ENCODE data around the gene LGALS4.

DNA sequence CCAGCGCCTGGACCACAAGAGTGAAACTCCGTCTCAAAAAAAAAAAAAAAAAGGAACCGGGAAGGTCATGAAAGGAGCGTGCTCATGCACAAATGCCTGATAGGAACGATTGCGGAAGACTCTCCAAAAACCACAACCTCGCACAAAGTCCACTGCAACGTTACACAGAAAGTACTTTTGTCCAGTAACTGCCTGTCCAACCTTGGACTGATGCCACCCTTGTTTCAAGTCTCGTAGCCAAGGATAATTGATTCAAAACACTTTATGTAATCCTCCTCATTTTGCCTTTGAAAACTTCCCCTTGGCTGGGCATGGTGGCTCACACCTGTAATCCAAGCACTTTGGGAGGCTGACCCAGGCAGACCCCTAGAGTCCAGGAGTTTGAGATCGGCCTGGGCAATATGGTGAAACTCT, 53.1 kb downstream of the LGALS4 start:
- TF ChIP-seq, protein P1, sequence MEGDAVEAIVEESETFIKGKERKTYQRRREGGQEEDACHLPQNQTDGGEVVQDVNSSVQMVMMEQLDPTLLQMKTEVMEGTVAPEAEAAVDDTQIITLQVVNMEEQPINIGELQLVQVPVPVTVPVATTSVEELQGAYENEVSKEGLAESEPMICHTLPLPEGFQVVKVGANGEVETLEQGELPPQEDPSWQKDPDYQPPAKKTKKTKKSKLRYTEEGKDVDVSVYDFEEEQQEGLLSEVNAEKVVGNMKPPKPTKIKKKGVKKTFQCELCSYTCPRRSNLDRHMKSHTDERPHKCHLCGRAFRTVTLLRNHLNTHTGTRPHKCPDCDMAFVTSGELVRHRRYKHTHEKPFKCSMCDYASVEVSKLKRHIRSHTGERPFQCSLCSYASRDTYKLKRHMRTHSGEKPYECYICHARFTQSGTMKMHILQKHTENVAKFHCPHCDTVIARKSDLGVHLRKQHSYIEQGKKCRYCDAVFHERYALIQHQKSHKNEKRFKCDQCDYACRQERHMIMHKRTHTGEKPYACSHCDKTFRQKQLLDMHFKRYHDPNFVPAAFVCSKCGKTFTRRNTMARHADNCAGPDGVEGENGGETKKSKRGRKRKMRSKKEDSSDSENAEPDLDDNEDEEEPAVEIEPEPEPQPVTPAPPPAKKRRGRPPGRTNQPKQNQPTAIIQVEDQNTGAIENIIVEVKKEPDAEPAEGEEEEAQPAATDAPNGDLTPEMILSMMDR (IDR thresholded peaks at IDR 0.05), result no peak
- TF ChIP-seq POLR2A (IDR thresholded peaks at IDR 0.05), result no peak

Measured in right lobe of liver (tissue), 4 donors.